ENCODE results near the gene NLE1. TPM values are rescaled to one million over a fixed set of nuclear protein-coding genes. Genes with fewer than 3 reads are reported as not detected.
"Not testable (repeated sequence)": the region's sequence is repeated elsewhere in the genome, so short reads cannot be mapped to it uniquely, and the experiment has no call there.

The NLE1 gene
- total RNA-seq, 1 donor from 2014 or later: 7.1 TPM

GRCh38 chr17:35162755-35163154 lies 20.7 kb upstream of the NLE1 start:
- no peak for DNase-seq (ENCODE audit: low spot score)

GRCh38 chr17:35161281-35161761 lies 19.2 kb upstream of the NLE1 start:
- DNase-seq (ENCODE audit: low spot score): no peak

GRCh38 chr17:35160354-35161201 lies 18.5 kb upstream of the NLE1 start:
- DNase-seq (ENCODE audit: low spot score): no peak

GRCh38 chr17:35159940-35160339 lies 17.8 kb upstream of the NLE1 start:
- DNase-seq (ENCODE audit: low spot score): no peak

GRCh38 chr17:35155246-35155645 lies 13.1 kb upstream of the NLE1 start:
- DNase-seq (ENCODE audit: low spot score): no peak

GRCh38 chr17:35154196-35155165 lies 12.4 kb upstream of the NLE1 start:
- DNase-seq (ENCODE audit: low spot score): no peak

GRCh38 chr17:35152421-35153140 lies 10.5 kb upstream of the NLE1 start:
- DNase-seq (ENCODE audit: low spot score): no peak

- not testable (repeated sequence) for DNase-seq (ENCODE audit: low spot score)
Observed at GRCh38 chr17:35151080-35151479, 9.0 kb upstream of the NLE1 start.

- no peak for DNase-seq (ENCODE audit: low spot score)
Observed at GRCh38 chr17:35149941-35150340, 7.8 kb upstream of the NLE1 start.

- no peak for DNase-seq (ENCODE audit: low spot score)
Observed at GRCh38 chr17:35148144-35148543, 6.0 kb upstream of the NLE1 start.

- no peak for DNase-seq (ENCODE audit: low spot score)
Observed at GRCh38 chr17:35147375-35147905, 5.3 kb upstream of the NLE1 start, which contains the start of gene UNC45B. Gene UNC45B, plus strand, starts transcription at chr17:35147817. Its CDS starts 447 bp downstream, at chr17:35148264.

- no peak for DNase-seq (ENCODE audit: low spot score)
Observed at GRCh38 chr17:35146214-35146833, 4.2 kb upstream of the NLE1 start.

GRCh38 chr17:35144840-35145239 lies 2.7 kb upstream of the NLE1 start:
- DNase-seq (ENCODE audit: low spot score): no peak

GRCh38 chr17:35142467-35142796 lies 329 bp upstream of the NLE1 start:
- DNase-seq (ENCODE audit: low spot score): no peak

- DNase-seq (ENCODE audit: low spot score): no peak
Observed at GRCh38 chr17:35138218-35138617, 3.9 kb downstream of the NLE1 start.

GRCh38 chr17:35135322-35135721 lies 6.8 kb downstream of the NLE1 start:
- DNase-seq (ENCODE audit: low spot score): no peak

- no peak for DNase-seq (ENCODE audit: low spot score)
Observed at GRCh38 chr17:35132816-35133550, 9.1 kb downstream of the NLE1 start.

GRCh38 chr17:35132099-35132498 lies 10.0 kb downstream of the NLE1 start:
- no peak for DNase-seq (ENCODE audit: low spot score)

GRCh38 chr17:35130392-35130791 lies 11.7 kb downstream of the NLE1 start:
- DNase-seq (ENCODE audit: low spot score): no peak

GRCh38 chr17:35129973-35130351 lies 12.1 kb downstream of the NLE1 start:
- no peak for DNase-seq (ENCODE audit: low spot score)
